ENCODE measurements around the gene LMBRD1. TPM values are rescaled to one million over a fixed set of nuclear protein-coding genes. Genes with fewer than 3 reads are reported as not detected.

Gene LMBRD1
- total RNA-seq, 3 donors from 2014 or later: 55.0 to 87.9 (median 63.3) TPM

DNA sequence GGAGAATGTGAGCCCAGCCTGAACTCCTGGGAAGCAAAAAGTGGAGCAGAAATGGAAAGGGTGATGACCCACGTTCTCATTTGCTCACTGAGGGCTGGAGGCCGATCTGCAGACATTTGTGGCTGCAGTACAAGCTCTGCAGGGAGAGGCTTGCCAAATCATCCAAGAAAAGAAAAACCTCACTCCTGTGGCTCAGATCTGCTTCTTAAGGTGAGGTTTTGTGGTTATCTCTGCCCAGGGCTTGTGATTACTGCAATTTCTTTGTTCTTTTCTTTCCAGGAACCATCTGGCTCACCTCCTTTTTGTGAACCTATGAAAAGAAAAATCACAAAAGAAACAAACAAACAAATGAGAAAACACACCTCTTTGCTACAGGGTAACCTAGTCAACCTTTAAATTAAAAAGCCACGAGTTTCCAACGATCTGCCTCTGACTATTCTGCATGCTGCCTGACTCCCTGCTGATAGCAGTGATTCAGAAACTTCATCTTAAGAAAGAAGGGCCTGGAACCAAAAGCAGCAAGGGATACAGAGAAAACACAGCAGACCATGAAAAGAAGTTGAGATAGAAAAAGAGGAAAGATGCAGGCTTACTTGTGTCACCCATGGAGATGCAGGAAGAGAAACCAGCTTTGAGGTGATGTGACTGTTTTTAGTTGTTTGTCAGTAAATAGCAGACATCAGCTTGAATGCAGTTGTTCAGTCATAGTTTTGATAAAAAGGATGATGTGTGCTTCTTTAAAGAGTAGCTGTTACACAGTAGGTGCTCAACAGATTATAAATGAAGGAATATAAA is 165.1 kb downstream of the LMBRD1 start:
- no peaks in the 10 kb centered on the region for H3K9me3 ChIP-seq
- intact Hi-C loops (cut with DNase I, micrococcal nuclease): no loop called here
- no peak for TF ChIP-seq CTCF (IDR thresholded peaks at IDR 0.05)

GRCh38 chr6:69630767-69631166 is 166.0 kb downstream of the LMBRD1 start:
- no peaks in the 10 kb centered on the region for H3K9me3 ChIP-seq
- no peak for DNase-seq
- no peak for TF ChIP-seq CTCF (IDR thresholded peaks at IDR 0.05)
- H3K36me3 ChIP-seq (ENCODE audit: low read depth): no peaks in the 10 kb centered on the region
- no peak for ATAC-seq
- no peaks in the 10 kb centered on the region for H3K4me1 ChIP-seq (ENCODE audit: low read depth)
- no peak overlapping the region for H3K4me3 ChIP-seq
- intact Hi-C loops (cut with DNase I, micrococcal nuclease): no loop called here

More for the DNA sequence above, 165.1 kb downstream of the LMBRD1 start:
- no peak for ATAC-seq
- H3K4me3 ChIP-seq: no peak overlapping the region
- no peak for DNase-seq
- H3K36me3 ChIP-seq (ENCODE audit: low read depth): no peaks in the 10 kb centered on the region
- no peaks in the 10 kb centered on the region for H3K4me1 ChIP-seq (ENCODE audit: low read depth)

DNA sequence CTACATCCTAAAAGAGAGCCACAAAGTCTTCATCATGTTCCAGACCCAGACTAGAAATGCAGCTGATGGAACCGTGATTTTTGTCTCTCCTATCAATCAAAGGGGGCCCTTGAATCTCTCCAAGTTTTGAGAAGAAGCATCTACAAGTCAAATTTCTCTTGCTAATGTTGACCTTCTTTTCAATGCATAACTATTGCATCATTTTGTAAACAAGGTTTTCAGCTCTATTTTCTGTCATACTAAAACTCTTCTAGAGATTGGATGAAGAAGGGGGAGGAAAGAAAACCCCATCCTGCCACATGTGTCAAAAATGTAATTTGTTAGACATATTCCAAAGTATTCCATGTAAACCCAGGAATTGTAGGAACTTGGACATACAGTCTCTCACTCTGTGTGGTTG is 169.2 kb downstream of the LMBRD1 start:
- DNase-seq: no peak
- Histone ChIP-seq H3K36me3 (ENCODE audit: low read depth) (no peaks in the 10 kb centered on the region), H3K9me3 (no peaks in the 10 kb centered on the region), H3K4me3 (no peak overlapping the region), H3K4me1 (ENCODE audit: low read depth) (no peaks in the 10 kb centered on the region)
- no peak for ATAC-seq
- no peak for TF ChIP-seq CTCF (IDR thresholded peaks at IDR 0.05)
- intact Hi-C loops (cut with DNase I, micrococcal nuclease): no loop called here

- H3K4me1 ChIP-seq (ENCODE audit: low read depth): no peaks in the 10 kb centered on the region
- no peak overlapping the region for H3K4me3 ChIP-seq
- intact Hi-C loops (cut with DNase I, micrococcal nuclease): no loop called here
- no peaks in the 10 kb centered on the region for H3K9me3 ChIP-seq
- TF ChIP-seq CTCF (IDR thresholded peaks at IDR 0.05): no peak
- H3K36me3 ChIP-seq (ENCODE audit: low read depth): no peaks in the 10 kb centered on the region
- DNase-seq: no peak
- ATAC-seq: no peak
Measured at GRCh38 chr6:69624944-69625343, 171.9 kb downstream of the LMBRD1 start.

Other genes with a start within 250 kb of the LMBRD1 start
- under 1 TPM; 0.19 to 0.49 (median 0.24) TPM for gene COL19A1, start 69.5 kb upstream of the LMBRD1 start, total RNA-seq